NCI-H748 (cell line): ENCODE results near the gene VKORC1.

Source experiments
- DNase-seq: peaks from one replicate; lab custom pipeline; 2025; ENCODE audit not compliant: unreplicated experiment; lab: John Stamatoyannopoulos, UW

Gene VKORC1

GRCh38 chr16:31083081-31083480 lies 11.5 kb downstream of the VKORC1 start:
- DNase-seq: no peak

DNA sequence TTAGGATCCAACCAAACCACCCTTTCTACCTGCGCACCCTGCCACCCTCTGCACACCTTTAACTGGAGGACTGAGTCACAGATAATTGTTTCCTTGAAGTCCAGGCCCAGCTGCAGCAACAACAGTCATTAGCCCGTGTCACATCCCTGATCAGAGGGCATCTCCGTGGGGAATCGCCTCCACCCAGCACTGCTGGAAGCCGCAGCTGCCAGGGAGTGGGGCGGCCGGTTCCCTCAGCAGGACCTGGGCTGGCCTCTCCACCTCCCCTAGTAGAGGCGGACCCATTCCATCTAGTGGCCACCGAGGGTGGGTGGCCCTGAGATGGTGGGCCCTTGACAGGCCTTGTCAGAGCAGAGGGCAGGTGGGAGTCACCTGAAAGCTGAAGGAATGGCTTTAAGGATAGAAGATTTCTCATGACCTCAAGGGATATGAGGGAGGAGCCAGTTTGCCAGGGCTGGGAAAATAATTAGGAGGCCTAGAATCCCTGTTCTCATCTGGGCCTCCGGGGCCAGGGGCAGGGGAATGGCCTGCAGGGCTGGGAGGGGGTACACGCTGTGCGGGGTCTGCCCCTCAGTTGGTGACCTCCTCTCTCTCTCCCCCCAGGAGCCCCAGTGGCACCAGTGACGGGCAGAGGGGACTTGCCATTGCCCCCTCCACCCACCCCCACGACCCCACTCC lies 12.1 kb downstream of the VKORC1 start:
- DNase-seq: no peak

GRCh38 chr16:31081428-31082351 lies 12.9 kb downstream of the VKORC1 start:
- DNase-seq: no peak

- no peak for DNase-seq
Observed at GRCh38 chr16:31080756-31081419, 13.7 kb downstream of the VKORC1 start.

DNA sequence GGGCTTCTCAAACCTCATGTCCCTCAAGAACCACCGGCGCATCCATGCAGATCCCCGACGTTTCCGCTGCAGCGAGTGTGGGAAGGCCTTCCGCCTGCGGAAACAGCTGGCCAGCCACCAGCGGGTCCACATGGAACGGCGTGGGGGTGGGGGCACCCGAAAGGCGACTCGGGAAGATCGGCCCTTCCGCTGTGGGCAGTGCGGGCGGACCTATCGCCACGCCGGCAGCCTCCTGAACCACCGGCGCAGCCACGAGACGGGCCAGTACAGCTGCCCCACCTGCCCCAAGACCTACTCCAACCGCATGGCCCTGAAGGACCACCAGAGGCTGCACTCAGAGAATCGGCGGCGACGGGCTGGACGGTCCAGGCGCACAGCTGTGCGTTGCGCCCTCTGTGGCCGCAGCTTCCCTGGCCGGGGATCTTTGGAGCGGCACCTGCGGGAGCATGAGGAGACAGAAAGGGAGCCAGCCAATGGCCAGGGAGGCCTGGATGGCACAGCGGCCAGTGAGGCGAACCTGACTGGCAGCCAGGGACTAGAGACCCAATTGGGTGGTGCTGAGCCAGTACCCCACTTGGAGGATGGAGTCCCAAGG lies 14.5 kb downstream of the VKORC1 start:
- no peak for DNase-seq

- DNase-seq: no peak
Observed at GRCh38 chr16:31079342-31079944, 15.2 kb downstream of the VKORC1 start.

GRCh38 chr16:31078597-31079341 lies 15.8 kb downstream of the VKORC1 start:
- no peak for DNase-seq

GRCh38 chr16:31077592-31078396 lies 16.8 kb downstream of the VKORC1 start:
- no peak for DNase-seq

DNA sequence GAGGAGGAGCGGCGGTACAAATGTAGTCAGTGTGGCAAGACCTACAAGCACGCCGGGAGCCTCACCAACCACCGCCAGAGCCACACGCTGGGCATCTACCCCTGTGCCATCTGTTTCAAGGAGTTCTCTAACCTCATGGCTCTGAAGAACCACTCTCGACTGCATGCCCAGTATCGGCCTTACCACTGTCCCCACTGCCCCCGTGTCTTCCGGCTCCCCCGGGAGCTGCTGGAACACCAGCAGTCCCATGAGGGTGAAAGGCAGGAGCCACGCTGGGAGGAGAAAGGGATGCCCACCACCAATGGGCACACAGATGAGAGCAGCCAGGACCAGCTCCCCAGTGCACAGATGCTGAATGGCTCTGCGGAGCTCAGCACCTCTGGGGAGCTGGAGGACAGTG lies 17.6 kb downstream of the VKORC1 start:
- DNase-seq: no peak

DNA sequence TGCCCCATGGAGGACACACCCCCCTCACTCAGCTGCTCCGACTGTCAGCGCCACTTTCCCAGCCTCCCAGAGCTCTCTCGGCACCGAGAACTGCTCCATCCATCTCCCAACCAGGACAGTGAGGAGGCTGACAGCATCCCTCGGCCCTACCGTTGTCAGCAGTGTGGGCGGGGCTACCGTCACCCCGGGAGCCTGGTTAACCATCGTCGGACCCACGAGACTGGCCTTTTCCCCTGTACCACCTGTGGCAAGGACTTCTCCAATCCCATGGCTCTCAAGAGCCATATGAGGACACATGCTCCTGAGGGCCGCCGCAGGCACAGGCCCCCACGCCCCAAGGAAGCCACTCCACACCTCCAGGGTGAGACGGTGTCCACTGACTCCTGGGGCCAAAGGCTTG lies 18.3 kb downstream of the VKORC1 start:
- no peak for DNase-seq

GRCh38 chr16:31074814-31075183 lies 19.8 kb downstream of the VKORC1 start:
- no peak for DNase-seq

DNA sequence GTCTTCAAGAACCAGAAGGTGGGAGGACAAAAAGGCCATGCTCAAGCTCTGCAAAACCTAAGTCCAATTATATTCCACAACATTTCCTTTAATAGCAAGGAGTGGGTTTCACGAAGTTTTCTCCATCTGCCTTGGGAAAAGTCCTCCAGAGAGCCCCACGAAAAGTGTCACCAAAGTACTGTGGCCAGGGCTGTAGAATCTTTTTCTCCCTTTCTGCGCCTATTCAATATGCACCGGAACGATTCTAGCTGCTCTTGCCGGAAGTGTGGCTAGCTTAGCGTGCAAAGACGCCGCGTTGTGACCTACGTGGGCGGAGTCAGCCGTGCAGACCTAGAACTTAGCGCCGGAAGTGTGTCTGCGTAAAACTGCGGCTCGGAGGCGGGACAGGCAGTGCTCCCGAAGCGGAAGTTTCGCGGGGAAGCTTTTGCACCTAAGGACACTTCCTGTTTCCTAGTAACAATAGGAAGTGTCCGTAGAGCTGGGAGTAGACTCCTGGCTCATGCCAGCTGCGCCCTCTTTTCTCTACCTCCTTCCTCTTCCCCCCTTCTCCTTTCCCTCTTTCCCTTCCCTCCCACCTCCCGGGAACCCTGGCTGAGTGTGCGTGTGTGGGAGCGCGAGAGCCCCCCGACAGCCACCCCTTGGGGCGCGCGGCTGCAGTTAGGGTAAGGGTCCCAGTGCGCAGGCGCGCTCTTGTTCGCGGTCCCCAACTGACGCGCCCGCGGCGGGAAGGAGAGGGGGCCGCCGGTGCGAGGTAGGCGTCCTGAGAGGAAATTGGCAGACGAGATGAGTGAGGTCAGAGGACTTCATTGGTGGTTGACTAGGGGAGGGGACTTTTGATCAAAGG lies 20.4 kb downstream of the VKORC1 start, which contains the start of the genes ZNF646 and ZNF668:
TSS of gene ZNF646 (plus strand) at position 453 of the 844 bp plus-strand sequence. CDS start 1,903 bp downstream, outside the sequence.
TSS of gene ZNF668 (minus strand) at position 271 of the 844 bp plus-strand sequence. CDS start 9,781 bp downstream, outside the sequence.
- peak; percentile 99 for DNase-seq

- DNase-seq: peak; percentile 85
Observed at GRCh38 chr16:31073142-31073969, 21.2 kb downstream of the VKORC1 start.

DNA sequence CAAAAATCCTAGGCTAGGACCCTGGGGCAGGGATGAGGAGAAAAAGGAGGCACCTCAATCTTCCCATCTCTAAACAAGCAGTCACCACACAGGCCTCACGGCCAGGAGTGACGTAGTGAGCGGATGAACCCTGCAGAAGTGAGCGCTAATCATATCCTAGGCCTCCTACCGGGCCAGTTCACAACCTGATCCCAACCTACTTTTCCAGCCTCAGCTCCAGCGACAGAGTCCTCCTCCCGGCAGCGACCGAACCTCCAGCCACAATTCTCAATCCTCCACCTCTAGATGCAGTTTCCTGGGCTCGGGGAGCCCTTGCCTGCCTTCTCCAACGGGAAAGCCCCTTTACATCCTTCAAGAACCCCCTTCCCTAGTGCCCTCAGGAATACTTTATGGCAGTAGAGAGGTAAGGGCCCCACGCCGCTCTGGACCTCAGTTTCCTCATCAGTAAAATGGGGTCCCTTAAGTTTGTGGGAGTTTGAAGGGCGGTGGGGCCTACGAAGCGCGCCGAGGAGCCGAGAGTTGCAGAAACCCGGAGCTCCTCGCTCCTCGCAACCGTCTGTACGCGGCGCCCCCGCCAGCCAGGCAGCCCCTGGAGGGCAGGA lies 22.0 kb downstream of the VKORC1 start:
- DNase-seq: peak; percentile 35

DNA sequence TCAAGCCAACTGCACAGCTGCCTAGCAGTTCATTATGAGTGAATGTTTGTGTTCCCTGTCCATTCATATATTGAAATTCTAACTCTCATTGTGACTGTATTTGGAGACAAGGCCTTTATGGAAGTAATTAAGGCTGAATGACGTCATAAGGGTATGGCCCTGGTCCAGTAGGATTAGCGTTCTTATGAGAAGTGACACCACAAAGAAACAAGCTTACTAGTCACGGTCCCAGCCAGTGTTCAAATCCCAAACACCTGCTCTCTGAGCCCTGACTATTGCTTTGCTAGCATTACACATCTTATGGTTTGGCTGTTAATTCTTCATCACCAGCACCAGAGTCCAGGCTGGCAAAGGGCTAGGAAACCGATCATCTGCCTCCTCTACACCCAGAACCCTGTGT lies 22.7 kb downstream of the VKORC1 start:
- DNase-seq: peak; percentile 10

DNA sequence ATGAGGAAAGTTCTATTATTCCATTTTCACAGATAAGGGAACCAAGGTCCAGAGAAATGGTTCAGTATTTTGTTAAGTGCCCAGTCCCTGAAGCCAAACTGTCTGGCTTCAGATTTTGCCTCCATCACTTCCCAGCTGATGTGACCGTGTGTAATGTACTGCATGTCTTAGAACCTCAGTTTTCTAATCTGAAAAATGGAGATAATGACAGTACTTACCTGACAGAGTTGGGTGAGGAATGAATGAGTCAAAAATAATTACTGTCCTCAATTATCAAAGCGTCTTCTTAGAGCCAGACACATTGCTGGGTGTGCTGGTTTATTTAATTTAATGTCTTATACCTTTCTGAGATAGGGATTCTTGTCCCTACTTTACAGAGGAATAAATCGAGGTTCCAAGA lies 27.3 kb downstream of the VKORC1 start:
- DNase-seq: no peak

GRCh38 chr16:31064882-31065461 lies 29.6 kb downstream of the VKORC1 start:
- no peak for DNase-seq
